Neural cell (in vitro differentiated cells): ENCODE measurements around the gene ROR2. TPM values are rescaled to one million over a fixed set of nuclear protein-coding genes. Genes with fewer than 3 reads are reported as not detected.

ENCODE experiments used
- H2AFZ ChIP-seq: fragments of 200-600, 300-800 bp; sonication (generic), shearing (Covaris generic); 2 replicates; pipeline ENCODE4 v1.6.0; 2014; ENCODE audit warnings: low read depth, mild to moderate bottlenecking, antibody characterized with exemption, low read length, moderate library complexity
- H3F3A ChIP-seq: fragments of 200-600 bp; shearing (Covaris generic); 2 replicates; pipeline ENCODE4 v1.6.1; 2016; ENCODE audit warnings: mild to moderate bottlenecking, moderate library complexity, mixed read lengths, antibody characterized with exemption, low read length; ENCODE audit not compliant: insufficient read depth, poor library complexity, severe bottlenecking
- H3K27ac ChIP-seq: fragments of 200-600, 300-800 bp; sonication (generic), shearing (Covaris generic); 2 replicates; pipeline ENCODE4 v1.5.1; 2014; ENCODE audit warnings: mild to moderate bottlenecking, low read length, moderate library complexity
- H3K27me3 ChIP-seq: fragments of 300-800, 200-600 bp; sonication (generic), shearing (Covaris generic); 2 replicates; pipeline ENCODE4 v1.6.0; 2014; ENCODE audit warnings: mild to moderate bottlenecking, low read depth, low read length, moderate library complexity; ENCODE audit not compliant: insufficient read depth
- H3K36me3 ChIP-seq: fragments of 300-800, 200-600 bp; sonication (generic), shearing (Covaris generic); 2 replicates; pipeline ENCODE4 v1.5.1; 2014; ENCODE audit warnings: mild to moderate bottlenecking, antibody characterized with exemption, low read length, moderate library complexity; ENCODE audit not compliant: insufficient read depth
- H3K4me2 ChIP-seq: fragments of 300-800, 200-600 bp; sonication (generic), shearing (Covaris generic); 2 replicates; pipeline ENCODE4 v1.6.0; 2014; ENCODE audit warnings: mild to moderate bottlenecking, low read length
- H3K4me3 ChIP-seq: fragments of 300-800, 200-600 bp; sonication (generic), shearing (Covaris generic); 2 replicates; pipeline ENCODE4 v1.5.1; 2014; ENCODE audit warnings: mild to moderate bottlenecking, low read length, moderate library complexity
- H3K79me2 ChIP-seq: fragments of 200-600 bp; shearing (Covaris generic); replicated peaks from 2 replicates; pipeline ENCODE4 v1.6.0; 2014; ENCODE audit warnings: mild to moderate bottlenecking, low read length, moderate library complexity; ENCODE audit not compliant: insufficient read depth
- H3K9ac ChIP-seq: fragments of 300-800, 200-600 bp; sonication (generic), shearing (Covaris generic); 2 replicates; pipeline ENCODE4 v1.6.1; 2016; ENCODE audit warnings: mild to moderate bottlenecking, low read length, mixed read lengths
- H3K9me2 ChIP-seq: fragments of 200-600 bp; shearing (Covaris generic); 2 replicates; pipeline ENCODE4 v1.6.1; 2016; ENCODE audit warnings: mild to moderate bottlenecking, low read length, mixed read lengths; ENCODE audit not compliant: insufficient read depth
- H3K9me3 ChIP-seq: fragments of 200-600, 300-800 bp; sonication (generic), shearing (Covaris generic); 2 replicates; pipeline ENCODE4 v1.6.1; 2016; ENCODE audit warnings: mild to moderate bottlenecking, mixed run types, low read length, moderate library complexity, mixed read lengths
- H4K20me1 ChIP-seq: fragments of 200-600 bp; shearing (Covaris generic); 2 replicates; pipeline ENCODE4 v1.6.1; 2016; ENCODE audit warnings: mild to moderate bottlenecking, mixed run types; ENCODE audit not compliant: insufficient read depth
- EP300 ChIP-seq: fragments of 450-650 bp; conservative IDR thresholded peaks from 2 replicates; pipeline ENCODE4 v1.6.1; 2014; ENCODE audit warnings: antibody characterized with exemption, mild to moderate bottlenecking, moderate library complexity; ENCODE audit not compliant: poor library complexity, severe bottlenecking
- EZH2 ChIP-seq: fragments of 200-600, 300-800 bp; shearing (Covaris generic), sonication (generic); IDR thresholded peaks from 2 replicates; pipeline ENCODE4 v1.6.1; 2014; ENCODE audit warnings: antibody characterized with exemption, low read length, borderline replicate concordance, mild to moderate bottlenecking; ENCODE audit not compliant: insufficient read depth, poor library complexity, severe bottlenecking
- MXI1 ChIP-seq: fragments of 450-650 bp; conservative IDR thresholded peaks from 2 replicates; pipeline ENCODE4 v1.6.1; 2014; ENCODE audit warnings: antibody characterized with exemption, mild to moderate bottlenecking; ENCODE audit not compliant: poor library complexity, severe bottlenecking
- POLR2AphosphoS5 ChIP-seq: IDR thresholded peaks from 2 replicates; pipeline ENCODE4 v1.6.1; 2012
- RAD21 ChIP-seq: fragments of 450-650 bp; conservative IDR thresholded peaks from 2 replicates; pipeline ENCODE4 v1.6.1; 2014; ENCODE audit warnings: antibody characterized with exemption, mild to moderate bottlenecking, moderate library complexity
- SMC3 ChIP-seq: fragments of 450-650 bp; conservative IDR thresholded peaks from 2 replicates; pipeline ENCODE4 v1.6.1; 2014; ENCODE audit warnings: antibody characterized with exemption, mild to moderate bottlenecking, moderate library complexity; ENCODE audit not compliant: poor library complexity
- TAF1 ChIP-seq: IDR thresholded peaks from 2 replicates; pipeline ENCODE4 v1.6.1; 2012; ENCODE audit warnings: low read depth
- polyA plus RNA-seq: library from polyadenylated mRNA; depleted of rRNA; stranded (reverse); fragments of >200 nt; gene quantifications from 2 replicates; pipeline ENCODE4 v1.2.3, GENCODE V29; 2014
- TF ChIP-seq, protein P1 (sequence below): IDR thresholded peaks from 2 replicates; pipeline ENCODE4 v1.6.1; 2012; ENCODE audit warnings: borderline replicate concordance
- TF ChIP-seq, protein P2 (sequence below): fragments of 450-650 bp; IDR thresholded peaks from 2 replicates; pipeline ENCODE4 v1.5.1; 2014; ENCODE audit warnings: antibody characterized with exemption, mild to moderate bottlenecking, moderate library complexity; ENCODE audit not compliant: poor library complexity, severe bottlenecking

The ROR2 gene
- polyA plus RNA-seq, 1 donor from 2014 or later = 0.33 TPM

DNA sequence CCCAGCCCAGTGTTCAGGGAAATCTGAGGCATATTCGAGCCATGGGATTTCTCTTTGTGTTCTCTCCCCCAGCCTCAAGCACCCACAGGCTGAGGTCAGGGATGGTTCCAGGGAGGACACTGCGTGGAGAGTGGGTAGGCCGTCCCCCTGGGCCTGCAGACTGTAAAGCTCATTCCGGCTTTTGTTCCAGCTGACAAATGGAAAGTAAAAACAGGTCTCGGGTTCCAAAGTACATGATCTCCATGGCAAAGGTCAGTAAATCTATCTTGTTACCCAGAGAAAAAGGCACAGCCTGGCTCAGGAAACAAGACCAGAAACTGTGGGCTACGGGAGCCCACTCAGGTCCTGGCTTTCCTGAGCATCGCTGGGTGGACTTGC is 116.2 kb downstream of the ROR2 start:
- H3K4me3 ChIP-seq = no peak overlapping the region

DNA sequence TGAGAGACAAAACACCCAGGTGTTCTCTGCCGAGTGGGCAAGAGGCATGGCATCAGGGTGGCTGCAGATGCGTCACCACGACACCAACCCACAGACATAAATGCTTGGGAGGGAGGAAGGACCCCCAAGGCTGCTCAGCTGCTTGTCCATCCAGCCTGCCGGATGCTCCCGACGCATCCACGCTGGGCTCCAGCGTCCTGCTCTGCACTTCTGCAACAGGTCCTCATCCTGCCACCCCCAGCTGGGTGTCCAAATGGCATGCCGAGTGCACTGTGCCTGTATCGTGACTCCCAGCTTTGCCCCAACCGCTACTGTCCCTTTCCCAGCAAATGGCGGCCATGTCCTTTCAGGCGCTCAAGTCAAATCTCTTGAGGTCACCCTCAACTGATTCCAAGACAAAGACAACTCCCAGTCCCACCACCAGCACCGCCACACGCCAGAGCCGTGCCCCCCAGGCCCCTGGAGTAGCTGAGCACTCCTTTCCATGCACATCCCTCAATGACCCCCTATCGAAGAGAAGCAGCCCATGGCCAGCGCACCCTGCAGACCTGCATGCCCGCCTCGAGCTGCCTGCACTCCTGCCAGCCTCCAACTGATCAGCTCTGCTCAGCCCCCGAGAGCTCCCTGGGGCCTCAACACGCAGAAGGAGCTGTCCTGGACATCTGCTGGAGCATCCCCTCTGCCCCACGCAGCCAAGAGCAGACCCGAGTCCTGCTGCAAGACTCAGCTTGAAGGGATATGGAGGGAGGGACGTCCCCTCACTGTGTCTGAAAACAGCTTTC is 116.7 kb downstream of the ROR2 start:
- Histone ChIP-seq H3K36me3 (no peaks in the 10 kb centered on the region), H3K27ac (no peak overlapping the region)

More for the DNA sequence above, 116.2 kb downstream of the ROR2 start:
- Histone ChIP-seq H3K27me3 (no peaks in the 10 kb centered on the region), H4K20me1 (no peaks in the 10 kb centered on the region), H3K9ac (no peak overlapping the region), H3K36me3 (no peaks in the 10 kb centered on the region), H3K9me2 (no peaks in the 10 kb centered on the region), H3K79me2 (no peaks in the 10 kb centered on the region), H3F3A (no peaks in the 10 kb centered on the region), H3K27ac (no peak overlapping the region), H2AFZ (no peak overlapping the region), H3K4me2 (no peak overlapping the region), H3K9me3 (no peaks in the 10 kb centered on the region)
- TF ChIP-seq SMC3 = no peak
- TF ChIP-seq MXI1 = no peak
- TF ChIP-seq, protein P1, sequence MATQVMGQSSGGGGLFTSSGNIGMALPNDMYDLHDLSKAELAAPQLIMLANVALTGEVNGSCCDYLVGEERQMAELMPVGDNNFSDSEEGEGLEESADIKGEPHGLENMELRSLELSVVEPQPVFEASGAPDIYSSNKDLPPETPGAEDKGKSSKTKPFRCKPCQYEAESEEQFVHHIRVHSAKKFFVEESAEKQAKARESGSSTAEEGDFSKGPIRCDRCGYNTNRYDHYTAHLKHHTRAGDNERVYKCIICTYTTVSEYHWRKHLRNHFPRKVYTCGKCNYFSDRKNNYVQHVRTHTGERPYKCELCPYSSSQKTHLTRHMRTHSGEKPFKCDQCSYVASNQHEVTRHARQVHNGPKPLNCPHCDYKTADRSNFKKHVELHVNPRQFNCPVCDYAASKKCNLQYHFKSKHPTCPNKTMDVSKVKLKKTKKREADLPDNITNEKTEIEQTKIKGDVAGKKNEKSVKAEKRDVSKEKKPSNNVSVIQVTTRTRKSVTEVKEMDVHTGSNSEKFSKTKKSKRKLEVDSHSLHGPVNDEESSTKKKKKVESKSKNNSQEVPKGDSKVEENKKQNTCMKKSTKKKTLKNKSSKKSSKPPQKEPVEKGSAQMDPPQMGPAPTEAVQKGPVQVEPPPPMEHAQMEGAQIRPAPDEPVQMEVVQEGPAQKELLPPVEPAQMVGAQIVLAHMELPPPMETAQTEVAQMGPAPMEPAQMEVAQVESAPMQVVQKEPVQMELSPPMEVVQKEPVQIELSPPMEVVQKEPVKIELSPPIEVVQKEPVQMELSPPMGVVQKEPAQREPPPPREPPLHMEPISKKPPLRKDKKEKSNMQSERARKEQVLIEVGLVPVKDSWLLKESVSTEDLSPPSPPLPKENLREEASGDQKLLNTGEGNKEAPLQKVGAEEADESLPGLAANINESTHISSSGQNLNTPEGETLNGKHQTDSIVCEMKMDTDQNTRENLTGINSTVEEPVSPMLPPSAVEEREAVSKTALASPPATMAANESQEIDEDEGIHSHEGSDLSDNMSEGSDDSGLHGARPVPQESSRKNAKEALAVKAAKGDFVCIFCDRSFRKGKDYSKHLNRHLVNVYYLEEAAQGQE = no peak
- TF ChIP-seq, protein P2, sequence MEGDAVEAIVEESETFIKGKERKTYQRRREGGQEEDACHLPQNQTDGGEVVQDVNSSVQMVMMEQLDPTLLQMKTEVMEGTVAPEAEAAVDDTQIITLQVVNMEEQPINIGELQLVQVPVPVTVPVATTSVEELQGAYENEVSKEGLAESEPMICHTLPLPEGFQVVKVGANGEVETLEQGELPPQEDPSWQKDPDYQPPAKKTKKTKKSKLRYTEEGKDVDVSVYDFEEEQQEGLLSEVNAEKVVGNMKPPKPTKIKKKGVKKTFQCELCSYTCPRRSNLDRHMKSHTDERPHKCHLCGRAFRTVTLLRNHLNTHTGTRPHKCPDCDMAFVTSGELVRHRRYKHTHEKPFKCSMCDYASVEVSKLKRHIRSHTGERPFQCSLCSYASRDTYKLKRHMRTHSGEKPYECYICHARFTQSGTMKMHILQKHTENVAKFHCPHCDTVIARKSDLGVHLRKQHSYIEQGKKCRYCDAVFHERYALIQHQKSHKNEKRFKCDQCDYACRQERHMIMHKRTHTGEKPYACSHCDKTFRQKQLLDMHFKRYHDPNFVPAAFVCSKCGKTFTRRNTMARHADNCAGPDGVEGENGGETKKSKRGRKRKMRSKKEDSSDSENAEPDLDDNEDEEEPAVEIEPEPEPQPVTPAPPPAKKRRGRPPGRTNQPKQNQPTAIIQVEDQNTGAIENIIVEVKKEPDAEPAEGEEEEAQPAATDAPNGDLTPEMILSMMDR = no peak
- TF ChIP-seq EP300 = no peak
- TF ChIP-seq EZH2 = no peak
- TF ChIP-seq TAF1 = no peak
- no peak for TF ChIP-seq RAD21
- TF ChIP-seq POLR2AphosphoS5 = no peak

More for the DNA sequence above, 116.7 kb downstream of the ROR2 start:
- Histone ChIP-seq H3K4me3 (no peak overlapping the region), H3K9me2 (no peaks in the 10 kb centered on the region), H3K27me3 (no peaks in the 10 kb centered on the region), H2AFZ (no peak overlapping the region), H3K9ac (no peak overlapping the region), H3K79me2 (no peaks in the 10 kb centered on the region), H3K4me2 (no peak overlapping the region), H3F3A (no peaks in the 10 kb centered on the region), H4K20me1 (no peaks in the 10 kb centered on the region), H3K9me3 (no peaks in the 10 kb centered on the region)
- no peak for TF ChIP-seq SMC3
- no peak for TF ChIP-seq POLR2AphosphoS5
- no peak for TF ChIP-seq EP300
- TF ChIP-seq EZH2 = no peak
- TF ChIP-seq RAD21 = no peak
